GM12875 (cell line): Measurements from ENCODE around the gene USP2.

Source experiments
- H3K4me3 ChIP-seq: one replicate; pipeline ENCODE4 v1.5.1; 2011; ENCODE audit warnings: low read depth, low read length, control low read depth
- TF ChIP-seq, protein P1 (sequence below): IDR thresholded peaks from 2 replicates; pipeline ENCODE4 v1.5.1; 2011; ENCODE audit warnings: low read depth, mild to moderate bottlenecking, control low read depth, inconsistent platforms, low read length, moderate library complexity, borderline replicate concordance; ENCODE audit not compliant: insufficient read depth

USP2 gene

DNA sequence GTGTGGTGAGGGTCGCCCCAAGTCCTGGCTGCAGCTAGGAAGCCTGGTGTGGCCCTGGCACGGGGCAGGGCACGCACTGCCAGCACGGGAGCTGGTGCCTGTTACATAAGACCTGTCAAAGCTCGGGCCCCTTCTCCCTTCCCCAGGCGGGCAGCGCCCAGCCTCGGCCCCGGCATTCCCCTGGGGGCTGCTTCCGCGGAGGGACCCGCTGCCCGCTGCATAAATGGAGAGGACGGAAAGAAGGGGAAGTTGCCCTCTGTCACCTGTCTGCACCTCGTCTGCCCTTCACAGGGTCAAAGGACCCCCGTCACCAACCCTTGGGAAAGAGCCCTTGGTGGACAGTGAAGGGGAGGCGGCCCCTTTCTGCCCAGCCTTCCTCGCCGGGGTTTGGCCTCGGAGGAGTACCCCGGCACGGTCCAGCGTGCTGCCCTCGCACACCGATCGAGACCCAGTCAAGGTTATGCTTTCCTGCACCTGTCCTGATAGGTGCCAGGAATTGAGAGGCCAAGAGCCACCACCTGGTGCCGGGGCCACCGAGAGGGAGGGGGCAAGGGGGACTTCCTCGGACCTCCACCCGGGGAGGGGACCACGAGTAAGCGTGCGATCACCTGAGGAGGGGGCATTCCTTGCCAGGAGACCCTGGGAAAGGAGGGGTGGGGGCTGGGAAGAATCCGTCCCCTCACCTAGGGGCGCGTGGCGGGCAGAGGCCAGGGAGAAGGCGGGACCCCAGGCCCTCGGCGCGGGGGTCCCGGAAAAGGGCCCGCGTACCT is 18.2 kb downstream of the USP2 start:
- no peak overlapping the region for H3K4me3 ChIP-seq

DNA sequence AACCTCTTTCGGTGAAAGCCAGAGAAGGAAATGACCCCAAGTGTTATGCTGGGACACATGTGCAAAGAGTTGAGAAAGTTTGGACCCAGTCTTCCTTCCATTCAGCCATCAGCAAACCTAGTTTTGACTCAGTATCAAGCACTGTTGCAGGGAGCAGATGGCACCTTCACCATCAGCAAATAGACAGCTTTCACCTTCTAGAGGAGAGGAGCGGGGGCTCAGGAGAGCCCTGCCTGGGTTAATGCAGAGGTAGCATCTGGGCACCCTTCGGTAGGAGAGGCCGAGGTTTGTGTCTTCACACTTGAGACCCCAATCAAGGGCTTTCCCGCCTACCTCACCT is 18.8 kb downstream of the USP2 start:
- TF ChIP-seq, protein P1, sequence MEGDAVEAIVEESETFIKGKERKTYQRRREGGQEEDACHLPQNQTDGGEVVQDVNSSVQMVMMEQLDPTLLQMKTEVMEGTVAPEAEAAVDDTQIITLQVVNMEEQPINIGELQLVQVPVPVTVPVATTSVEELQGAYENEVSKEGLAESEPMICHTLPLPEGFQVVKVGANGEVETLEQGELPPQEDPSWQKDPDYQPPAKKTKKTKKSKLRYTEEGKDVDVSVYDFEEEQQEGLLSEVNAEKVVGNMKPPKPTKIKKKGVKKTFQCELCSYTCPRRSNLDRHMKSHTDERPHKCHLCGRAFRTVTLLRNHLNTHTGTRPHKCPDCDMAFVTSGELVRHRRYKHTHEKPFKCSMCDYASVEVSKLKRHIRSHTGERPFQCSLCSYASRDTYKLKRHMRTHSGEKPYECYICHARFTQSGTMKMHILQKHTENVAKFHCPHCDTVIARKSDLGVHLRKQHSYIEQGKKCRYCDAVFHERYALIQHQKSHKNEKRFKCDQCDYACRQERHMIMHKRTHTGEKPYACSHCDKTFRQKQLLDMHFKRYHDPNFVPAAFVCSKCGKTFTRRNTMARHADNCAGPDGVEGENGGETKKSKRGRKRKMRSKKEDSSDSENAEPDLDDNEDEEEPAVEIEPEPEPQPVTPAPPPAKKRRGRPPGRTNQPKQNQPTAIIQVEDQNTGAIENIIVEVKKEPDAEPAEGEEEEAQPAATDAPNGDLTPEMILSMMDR: no peak
- H3K4me3 ChIP-seq: no peak overlapping the region

More for the DNA sequence above, 18.2 kb downstream of the USP2 start:
- TF ChIP-seq, protein P1: no peak

DNA sequence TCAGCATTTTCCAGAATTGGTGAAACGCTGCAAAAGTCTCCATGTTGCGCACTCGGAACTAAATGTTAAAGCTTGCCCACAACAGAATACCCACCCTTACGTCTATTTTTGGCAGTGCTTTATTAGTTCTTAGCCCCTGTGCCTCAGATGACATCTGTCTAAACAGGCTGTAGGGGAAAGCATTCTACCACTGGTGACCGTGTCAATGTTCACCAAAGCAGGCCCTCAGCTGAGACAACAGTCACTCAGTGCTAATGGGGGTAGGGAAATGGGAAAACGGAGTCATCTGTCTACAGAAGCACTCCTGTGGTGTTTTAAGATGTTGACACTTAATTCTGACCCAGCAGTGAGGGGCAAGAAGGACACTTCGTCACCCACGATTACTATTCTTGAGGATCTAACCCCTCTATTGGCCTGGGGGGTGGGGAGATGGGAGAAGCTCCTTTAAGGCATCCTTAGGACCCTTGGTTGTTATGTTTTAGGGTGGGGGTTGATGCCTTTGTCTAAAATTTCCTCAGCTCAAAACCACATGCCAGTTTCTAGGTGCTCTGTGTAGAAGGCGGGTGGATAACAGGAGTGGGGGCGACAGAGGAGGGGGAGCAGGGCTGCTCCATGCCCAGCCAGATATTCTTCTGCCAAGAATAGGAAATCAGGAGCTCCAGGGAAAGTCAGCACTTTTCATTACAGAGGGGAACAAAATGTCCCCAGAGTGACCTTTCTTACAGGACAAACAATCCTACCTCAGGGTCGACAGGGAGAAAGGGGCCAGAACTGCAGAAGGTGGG is 19.4 kb downstream of the USP2 start:
- TF ChIP-seq, protein P1: no peak
- H3K4me3 ChIP-seq: no peak overlapping the region

DNA sequence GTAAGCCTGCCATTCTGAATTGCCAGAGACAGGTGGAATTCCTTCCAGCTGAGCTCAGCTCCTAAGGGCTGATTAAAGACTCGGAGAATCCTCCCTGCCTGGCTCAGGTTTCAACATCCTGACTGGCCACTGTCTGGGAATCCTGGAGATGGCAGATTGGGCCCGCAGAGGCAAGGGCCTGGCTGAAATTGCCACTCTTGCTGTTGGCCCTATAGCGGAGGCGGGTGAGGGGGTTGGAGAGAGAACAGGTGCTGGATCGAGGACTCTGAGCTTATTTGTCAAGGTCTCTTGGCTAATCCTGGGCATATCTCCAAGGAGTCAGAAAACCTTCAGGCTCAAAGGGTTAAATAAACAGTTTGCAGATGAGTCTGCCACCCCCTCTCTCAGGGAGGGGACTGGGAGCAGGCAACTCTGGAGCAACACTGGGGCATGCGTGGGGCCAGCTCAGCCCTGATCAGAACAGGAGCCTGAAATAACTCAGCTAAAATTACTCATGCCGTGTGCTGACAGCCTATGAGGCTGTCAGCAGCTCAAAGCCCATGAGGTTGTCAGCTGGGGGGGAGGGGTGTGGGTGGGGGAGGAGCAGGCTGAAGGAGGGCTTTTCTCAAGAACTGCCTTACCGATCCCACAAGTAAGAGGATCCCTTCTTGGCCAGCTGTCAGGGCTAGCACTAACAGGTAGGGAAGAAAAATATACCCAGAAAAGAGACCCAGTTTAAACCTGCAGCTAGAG is 20.3 kb downstream of the USP2 start:
- no peak overlapping the region for H3K4me3 ChIP-seq

DNA sequence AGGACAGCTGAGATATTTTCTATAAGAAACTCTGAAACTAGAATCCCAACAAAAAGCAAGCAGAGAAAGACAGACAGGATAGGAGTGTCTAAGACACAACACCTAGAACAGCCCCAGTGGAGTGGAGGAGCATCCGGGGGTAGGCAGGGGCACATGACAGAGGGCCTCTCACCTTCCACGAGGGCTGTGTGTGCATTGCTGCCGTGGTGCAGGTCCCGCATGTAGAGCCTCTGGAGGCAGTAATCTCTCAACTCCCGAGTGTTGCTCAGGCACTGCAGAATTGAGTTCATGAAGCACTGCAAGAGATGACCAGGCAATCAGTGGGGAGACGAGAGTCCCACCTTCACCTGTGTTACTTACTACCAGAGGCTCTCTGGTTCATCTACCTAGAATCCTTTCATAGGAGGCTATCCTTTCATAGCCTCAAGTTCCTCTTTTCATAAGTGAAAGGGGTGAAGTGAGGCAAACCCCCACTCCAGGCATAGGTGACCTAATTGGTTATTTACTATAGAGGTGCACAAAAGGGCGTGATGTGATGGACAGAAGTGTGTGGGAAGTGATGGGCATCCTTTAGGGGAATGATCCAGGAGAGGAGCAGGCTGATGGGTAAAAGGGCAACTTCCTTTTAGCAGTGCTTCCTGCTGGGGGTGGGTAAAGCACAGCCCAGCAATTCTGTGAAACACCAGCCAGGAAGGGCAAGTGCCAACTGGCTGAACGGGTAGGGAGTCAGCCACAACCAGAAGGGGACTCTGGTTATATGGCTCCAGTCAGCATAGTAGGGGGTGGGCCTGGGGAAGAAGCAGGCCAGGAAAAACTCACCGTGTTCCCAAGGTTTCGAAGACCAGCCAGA is 21.9 kb downstream of the USP2 start:
- TF ChIP-seq, protein P1: no peak
- H3K4me3 ChIP-seq: no peak overlapping the region

More for the DNA sequence above, 20.3 kb downstream of the USP2 start:
- TF ChIP-seq, protein P1: no peak

DNA sequence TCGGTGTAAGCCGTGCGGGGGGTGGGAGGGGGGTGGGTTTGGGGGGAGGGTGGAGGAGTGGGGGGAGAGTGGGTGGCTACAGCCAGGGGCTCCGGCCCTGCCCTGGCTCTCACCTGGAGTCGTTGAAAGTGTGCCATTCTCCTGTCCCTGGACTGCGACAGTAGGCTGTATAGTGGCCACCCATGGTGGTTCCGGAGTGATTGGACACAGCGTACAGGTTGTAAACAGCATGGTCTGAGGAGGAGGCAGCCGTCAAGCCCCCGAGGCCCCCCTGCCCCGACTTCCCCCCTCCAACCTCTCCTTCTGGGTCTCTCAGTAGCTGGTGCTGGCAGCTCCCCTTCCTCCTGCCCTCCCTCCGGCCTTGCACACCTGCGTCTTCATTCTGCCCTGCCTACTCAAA is 24.4 kb downstream of the USP2 start:
- no peak overlapping the region for H3K4me3 ChIP-seq

More for the DNA sequence above, 24.4 kb downstream of the USP2 start:
- TF ChIP-seq, protein P1: no peak
